HEK293 (cell line): Measurements from ENCODE around the gene THAP7.

Experiments
- BCL11B ChIP-seq: fragments of 450-650 bp; formaldehyde crosslinking; IDR thresholded peaks from 2 replicates; pipeline ENCODE4 v1.5.1; 2016; ENCODE audit warnings: low read depth, missing biosample characterization, missing genetic modification characterization
- FEZF1 ChIP-seq: fragments of 450-650 bp; formaldehyde crosslinking; IDR thresholded peaks from 2 replicates; pipeline ENCODE4 v1.5.1; 2016; ENCODE audit warnings: missing biosample characterization, missing genetic modification characterization
- GLIS2 ChIP-seq: fragments of 450-650 bp; formaldehyde crosslinking; IDR thresholded peaks from 2 replicates; pipeline ENCODE4 v1.5.1; 2016; ENCODE audit warnings: missing biosample characterization, missing genetic modification characterization
- HOXD13 ChIP-seq: sonication (generic); formaldehyde crosslinking; IDR thresholded peaks from 2 replicates; pipeline ENCODE4 v1.8.0; 2022; ENCODE audit warnings: missing genetic modification reagents, borderline replicate concordance
- KLF7 ChIP-seq: fragments of 450-650 bp; formaldehyde crosslinking; IDR thresholded peaks from 2 replicates; pipeline ENCODE4 v1.5.1; 2016; ENCODE audit warnings: missing biosample characterization, missing genetic modification characterization, borderline replicate concordance
- MZF1 ChIP-seq: fragments of 450-650 bp; formaldehyde crosslinking; IDR thresholded peaks from 2 replicates; pipeline ENCODE4 v1.5.1; 2017; ENCODE audit warnings: missing biosample characterization, missing genetic modification characterization, borderline replicate concordance
- SP2 ChIP-seq: fragments of 450-650 bp; formaldehyde crosslinking; IDR thresholded peaks from 2 replicates; pipeline ENCODE4 v1.5.1; 2016; ENCODE audit warnings: missing biosample characterization, missing genetic modification characterization
- TRIM28 ChIP-seq: IDR thresholded peaks from 2 replicates; pipeline ENCODE4 v1.6.1; 2011; ENCODE audit warnings: low read length, control low read depth, borderline replicate concordance
- ZNF169 ChIP-seq: fragments of 450-650 bp; formaldehyde crosslinking; IDR thresholded peaks from 2 replicates; pipeline ENCODE4 v1.5.1; 2016; ENCODE audit warnings: missing biosample characterization, missing genetic modification characterization
- ZNF175 ChIP-seq: fragments of 450-650 bp; formaldehyde crosslinking; IDR thresholded peaks from 2 replicates; pipeline ENCODE4 v1.5.1; 2016; ENCODE audit warnings: missing biosample characterization, missing genetic modification characterization
- ZNF426 ChIP-seq: fragments of 450-650 bp; formaldehyde crosslinking; IDR thresholded peaks from 2 replicates; pipeline ENCODE4 v1.5.1; 2017; ENCODE audit warnings: missing biosample characterization, missing genetic modification characterization, mild to moderate bottlenecking, inconsistent platforms, moderate library complexity
- ZNF473 ChIP-seq: fragments of 450-650 bp; formaldehyde crosslinking; IDR thresholded peaks from 2 replicates; pipeline ENCODE4 v1.5.1; 2017; ENCODE audit warnings: missing biosample characterization, missing genetic modification characterization
- ZNF521 ChIP-seq: fragments of 450-650 bp; formaldehyde crosslinking; IDR thresholded peaks from 2 replicates; pipeline ENCODE4 v1.5.1; 2017; ENCODE audit warnings: missing biosample characterization, mild to moderate bottlenecking, missing genetic modification characterization
- ZNF560 ChIP-seq: fragments of 450-650 bp; formaldehyde crosslinking; IDR thresholded peaks from 2 replicates; pipeline ENCODE4 v1.5.1; 2017; ENCODE audit warnings: missing biosample characterization, missing genetic modification characterization, borderline replicate concordance
- ZNF596 ChIP-seq: fragments of 450-650 bp; IDR thresholded peaks from 2 replicates; pipeline ENCODE4 v1.5.0; 2018; ENCODE audit warnings: missing biosample characterization, mild to moderate bottlenecking, missing genetic modification characterization, moderate library complexity
- ZNF768 ChIP-seq: fragments of 450-650 bp; formaldehyde crosslinking; IDR thresholded peaks from 2 replicates; pipeline ENCODE4 v1.5.1; 2018; ENCODE audit warnings: missing biosample characterization, mild to moderate bottlenecking, missing genetic modification characterization
- ZNF791 ChIP-seq: fragments of 450-650 bp; formaldehyde crosslinking; IDR thresholded peaks from 2 replicates; pipeline ENCODE4 v1.5.1; 2016; ENCODE audit warnings: missing biosample characterization, missing genetic modification characterization
- ZNF792 ChIP-seq: fragments of 450-650 bp; formaldehyde crosslinking; IDR thresholded peaks from 2 replicates; pipeline ENCODE4 v1.5.1; 2016; ENCODE audit warnings: missing biosample characterization, missing genetic modification characterization
- TF ChIP-seq, protein P1 (sequence below): fragments of 450-650 bp; IDR thresholded peaks from 2 replicates; pipeline ENCODE4 v1.5.1; 2018; ENCODE audit warnings: missing biosample characterization, mild to moderate bottlenecking, missing genetic modification characterization
- TF ChIP-seq, protein P2 (sequence below): fragments of 450-650 bp; formaldehyde crosslinking; IDR thresholded peaks from 2 replicates; pipeline ENCODE4 v1.5.1; 2016; ENCODE audit warnings: missing biosample characterization, missing genetic modification characterization, borderline replicate concordance
- TF ChIP-seq, protein P3 (sequence below): fragments of 450-650 bp; formaldehyde crosslinking; IDR thresholded peaks from 2 replicates; pipeline ENCODE4 v1.5.1; 2017; ENCODE audit warnings: missing biosample characterization, missing genetic modification characterization
- TF ChIP-seq, protein P4 (sequence below): fragments of 450-650 bp; formaldehyde crosslinking; IDR thresholded peaks from 2 replicates; pipeline ENCODE4 v1.5.1; 2016; ENCODE audit warnings: missing biosample characterization, missing genetic modification characterization
- TF ChIP-seq, protein P5 (sequence below): fragments of 450-650 bp; formaldehyde crosslinking; IDR thresholded peaks from 2 replicates; pipeline ENCODE4 v1.5.1; 2016; ENCODE audit warnings: missing biosample characterization, missing genetic modification characterization
- TF ChIP-seq, protein P6 (sequence below): fragments of 450-650 bp; formaldehyde crosslinking; IDR thresholded peaks from 2 replicates; pipeline ENCODE4 v1.5.1; 2016; ENCODE audit warnings: missing biosample characterization, missing genetic modification characterization
- TF ChIP-seq, protein P7 (sequence below): IDR thresholded peaks from 2 replicates; pipeline ENCODE4 v1.6.1; 2011; ENCODE audit warnings: mild to moderate bottlenecking, low read depth, low read length, borderline replicate concordance

The THAP7 gene

DNA sequence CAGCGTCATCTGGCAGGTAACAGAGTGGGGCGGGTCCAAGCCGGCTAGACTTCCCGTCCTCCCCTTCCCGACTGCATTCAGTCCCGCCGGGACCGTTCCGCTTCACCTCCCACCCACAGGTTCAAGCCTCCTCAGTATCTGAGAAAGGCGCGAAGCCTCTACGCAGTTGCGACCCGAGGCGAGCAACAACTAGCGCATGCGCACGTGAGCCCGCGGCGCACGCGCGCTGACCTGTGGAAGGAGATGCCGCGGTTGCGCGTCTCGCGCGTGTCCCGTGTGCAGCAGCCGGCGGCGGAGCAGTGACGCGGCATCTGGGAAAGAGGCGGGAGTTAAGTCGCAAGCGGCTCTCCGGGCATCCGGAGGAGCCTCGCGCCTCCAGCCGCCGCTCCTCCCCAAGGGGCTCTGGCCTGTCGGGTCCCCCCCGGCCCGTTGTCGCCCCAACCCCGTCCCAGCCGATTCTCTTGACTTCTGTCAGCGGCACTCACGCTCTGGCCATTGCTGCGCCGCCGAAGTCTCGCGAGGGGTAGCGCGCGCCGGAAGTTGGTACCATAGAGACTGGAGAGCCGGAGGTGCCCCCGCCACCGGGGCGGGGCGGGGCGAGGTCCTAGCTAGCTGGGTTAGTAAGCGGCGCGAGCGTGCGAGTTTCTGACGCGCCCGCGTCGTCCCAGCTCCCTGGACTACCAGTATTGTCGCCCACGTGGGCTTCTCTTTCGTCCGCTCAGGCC, at the start of gene THAP7 (continued):
- no peak for TF ChIP-seq ZNF560 (tag by site-specific recombination)
- no peak for TF ChIP-seq TRIM28
- TF ChIP-seq, protein P1, sequence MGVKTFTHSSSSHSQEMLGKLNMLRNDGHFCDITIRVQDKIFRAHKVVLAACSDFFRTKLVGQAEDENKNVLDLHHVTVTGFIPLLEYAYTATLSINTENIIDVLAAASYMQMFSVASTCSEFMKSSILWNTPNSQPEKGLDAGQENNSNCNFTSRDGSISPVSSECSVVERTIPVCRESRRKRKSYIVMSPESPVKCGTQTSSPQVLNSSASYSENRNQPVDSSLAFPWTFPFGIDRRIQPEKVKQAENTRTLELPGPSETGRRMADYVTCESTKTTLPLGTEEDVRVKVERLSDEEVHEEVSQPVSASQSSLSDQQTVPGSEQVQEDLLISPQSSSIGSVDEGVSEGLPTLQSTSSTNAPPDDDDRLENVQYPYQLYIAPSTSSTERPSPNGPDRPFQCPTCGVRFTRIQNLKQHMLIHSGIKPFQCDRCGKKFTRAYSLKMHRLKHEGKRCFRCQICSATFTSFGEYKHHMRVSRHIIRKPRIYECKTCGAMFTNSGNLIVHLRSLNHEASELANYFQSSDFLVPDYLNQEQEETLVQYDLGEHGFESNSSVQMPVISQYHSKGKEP (tag by site-specific recombination): no peak
- TF ChIP-seq ZNF175 (tag by site-specific recombination): no peak
- TF ChIP-seq ZNF792 (tag by site-specific recombination): peak; percentile 2; the same call in 1 of the 2 replicates
- TF ChIP-seq GLIS2 (tag by site-specific recombination): no peak; the same call in 1 of the 2 replicates
- no peak for TF ChIP-seq HOXD13
- TF ChIP-seq ZNF768 (tag by site-specific recombination): no peak
- TF ChIP-seq KLF7 (tag by site-specific recombination): peak; percentile 80; the same call in 1 of the 2 replicates
- TF ChIP-seq, protein P2, sequence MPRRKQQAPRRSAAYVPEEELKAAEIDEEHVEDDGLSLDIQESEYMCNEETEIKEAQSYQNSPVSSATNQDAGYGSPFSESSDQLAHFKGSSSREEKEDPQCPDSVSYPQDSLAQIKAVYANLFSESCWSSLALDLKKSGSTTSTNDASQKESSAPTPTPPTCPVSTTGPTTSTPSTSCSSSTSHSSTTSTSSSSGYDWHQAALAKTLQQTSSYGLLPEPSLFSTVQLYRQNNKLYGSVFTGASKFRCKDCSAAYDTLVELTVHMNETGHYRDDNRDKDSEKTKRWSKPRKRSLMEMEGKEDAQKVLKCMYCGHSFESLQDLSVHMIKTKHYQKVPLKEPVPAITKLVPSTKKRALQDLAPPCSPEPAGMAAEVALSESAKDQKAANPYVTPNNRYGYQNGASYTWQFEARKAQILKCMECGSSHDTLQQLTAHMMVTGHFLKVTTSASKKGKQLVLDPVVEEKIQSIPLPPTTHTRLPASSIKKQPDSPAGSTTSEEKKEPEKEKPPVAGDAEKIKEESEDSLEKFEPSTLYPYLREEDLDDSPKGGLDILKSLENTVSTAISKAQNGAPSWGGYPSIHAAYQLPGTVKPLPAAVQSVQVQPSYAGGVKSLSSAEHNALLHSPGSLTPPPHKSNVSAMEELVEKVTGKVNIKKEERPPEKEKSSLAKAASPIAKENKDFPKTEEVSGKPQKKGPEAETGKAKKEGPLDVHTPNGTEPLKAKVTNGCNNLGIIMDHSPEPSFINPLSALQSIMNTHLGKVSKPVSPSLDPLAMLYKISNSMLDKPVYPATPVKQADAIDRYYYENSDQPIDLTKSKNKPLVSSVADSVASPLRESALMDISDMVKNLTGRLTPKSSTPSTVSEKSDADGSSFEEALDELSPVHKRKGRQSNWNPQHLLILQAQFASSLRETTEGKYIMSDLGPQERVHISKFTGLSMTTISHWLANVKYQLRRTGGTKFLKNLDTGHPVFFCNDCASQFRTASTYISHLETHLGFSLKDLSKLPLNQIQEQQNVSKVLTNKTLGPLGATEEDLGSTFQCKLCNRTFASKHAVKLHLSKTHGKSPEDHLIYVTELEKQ: no peak; the same call in 1 of the 2 replicates
- TF ChIP-seq, protein P3, sequence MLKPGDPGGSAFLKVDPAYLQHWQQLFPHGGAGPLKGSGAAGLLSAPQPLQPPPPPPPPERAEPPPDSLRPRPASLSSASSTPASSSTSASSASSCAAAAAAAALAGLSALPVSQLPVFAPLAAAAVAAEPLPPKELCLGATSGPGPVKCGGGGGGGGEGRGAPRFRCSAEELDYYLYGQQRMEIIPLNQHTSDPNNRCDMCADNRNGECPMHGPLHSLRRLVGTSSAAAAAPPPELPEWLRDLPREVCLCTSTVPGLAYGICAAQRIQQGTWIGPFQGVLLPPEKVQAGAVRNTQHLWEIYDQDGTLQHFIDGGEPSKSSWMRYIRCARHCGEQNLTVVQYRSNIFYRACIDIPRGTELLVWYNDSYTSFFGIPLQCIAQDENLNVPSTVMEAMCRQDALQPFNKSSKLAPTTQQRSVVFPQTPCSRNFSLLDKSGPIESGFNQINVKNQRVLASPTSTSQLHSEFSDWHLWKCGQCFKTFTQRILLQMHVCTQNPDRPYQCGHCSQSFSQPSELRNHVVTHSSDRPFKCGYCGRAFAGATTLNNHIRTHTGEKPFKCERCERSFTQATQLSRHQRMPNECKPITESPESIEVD: no peak
- no peak for TF ChIP-seq ZNF426 (tag by site-specific recombination)
- TF ChIP-seq ZNF521 (tag by site-specific recombination): no peak
- no peak for TF ChIP-seq ZNF473 (tag by site-specific recombination)
- TF ChIP-seq ZNF791 (tag by site-specific recombination): no peak
- TF ChIP-seq, protein P4, sequence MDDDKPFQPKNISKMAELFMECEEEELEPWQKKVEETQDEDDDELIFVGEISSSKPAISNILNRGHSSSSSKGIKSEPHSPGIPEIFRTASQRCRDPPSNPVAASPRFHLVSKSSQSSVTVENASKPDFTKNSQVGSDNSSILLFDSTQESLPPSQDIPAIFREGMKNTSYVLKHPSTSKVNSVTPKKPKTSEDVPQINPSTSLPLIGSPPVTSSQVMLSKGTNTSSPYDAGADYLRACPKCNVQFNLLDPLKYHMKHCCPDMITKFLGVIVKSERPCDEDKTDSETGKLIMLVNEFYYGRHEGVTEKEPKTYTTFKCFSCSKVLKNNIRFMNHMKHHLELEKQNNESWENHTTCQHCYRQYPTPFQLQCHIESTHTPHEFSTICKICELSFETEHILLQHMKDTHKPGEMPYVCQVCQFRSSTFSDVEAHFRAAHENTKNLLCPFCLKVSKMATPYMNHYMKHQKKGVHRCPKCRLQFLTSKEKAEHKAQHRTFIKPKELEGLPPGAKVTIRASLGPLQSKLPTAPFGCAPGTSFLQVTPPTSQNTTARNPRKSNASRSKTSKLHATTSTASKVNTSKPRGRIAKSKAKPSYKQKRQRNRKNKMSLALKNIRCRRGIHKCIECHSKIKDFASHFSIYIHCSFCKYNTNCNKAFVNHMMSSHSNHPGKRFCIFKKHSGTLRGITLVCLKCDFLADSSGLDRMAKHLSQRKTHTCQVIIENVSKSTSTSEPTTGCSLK (tag by site-specific recombination): no peak
- TF ChIP-seq, protein P5, sequence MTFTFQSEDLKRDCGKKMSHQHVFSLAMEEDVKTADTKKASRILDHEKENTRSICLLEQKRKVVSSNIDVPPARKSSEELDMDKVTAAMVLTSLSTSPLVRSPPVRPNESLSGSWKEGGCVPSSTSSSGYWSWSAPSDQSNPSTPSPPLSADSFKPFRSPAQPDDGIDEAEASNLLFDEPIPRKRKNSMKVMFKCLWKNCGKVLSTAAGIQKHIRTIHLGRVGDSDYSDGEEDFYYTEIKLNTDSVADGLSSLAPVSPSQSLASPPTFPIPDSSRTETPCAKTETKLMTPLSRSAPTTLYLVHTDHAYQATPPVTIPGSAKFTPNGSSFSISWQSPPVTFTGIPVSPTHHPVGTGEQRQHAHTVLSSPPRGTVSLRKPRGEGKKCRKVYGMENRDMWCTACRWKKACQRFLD (tag by site-specific recombination): no peak
- no peak for TF ChIP-seq BCL11B (tag by site-specific recombination)
- no peak for TF ChIP-seq ZNF596 (tag by site-specific recombination)
- TF ChIP-seq MZF1: no peak
- TF ChIP-seq ZNF169 (tag by site-specific recombination): no peak
- TF ChIP-seq, protein P6, sequence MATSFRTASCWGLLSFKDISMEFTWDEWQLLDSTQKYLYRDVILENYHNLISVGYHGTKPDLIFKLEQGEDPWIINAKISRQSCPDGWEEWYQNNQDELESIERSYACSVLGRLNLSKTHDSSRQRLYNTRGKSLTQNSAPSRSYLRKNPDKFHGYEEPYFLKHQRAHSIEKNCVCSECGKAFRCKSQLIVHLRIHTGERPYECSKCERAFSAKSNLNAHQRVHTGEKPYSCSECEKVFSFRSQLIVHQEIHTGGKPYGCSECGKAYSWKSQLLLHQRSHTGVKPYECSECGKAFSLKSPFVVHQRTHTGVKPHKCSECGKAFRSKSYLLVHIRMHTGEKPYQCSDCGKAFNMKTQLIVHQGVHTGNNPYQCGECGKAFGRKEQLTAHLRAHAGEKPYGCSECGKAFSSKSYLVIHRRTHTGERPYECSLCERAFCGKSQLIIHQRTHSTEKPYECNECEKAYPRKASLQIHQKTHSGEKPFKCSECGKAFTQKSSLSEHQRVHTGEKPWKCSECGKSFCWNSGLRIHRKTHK (tag by site-specific recombination): no peak
- TF ChIP-seq SP2 (tag by site-specific recombination): peak; percentile 78
- TF ChIP-seq, protein P7, sequence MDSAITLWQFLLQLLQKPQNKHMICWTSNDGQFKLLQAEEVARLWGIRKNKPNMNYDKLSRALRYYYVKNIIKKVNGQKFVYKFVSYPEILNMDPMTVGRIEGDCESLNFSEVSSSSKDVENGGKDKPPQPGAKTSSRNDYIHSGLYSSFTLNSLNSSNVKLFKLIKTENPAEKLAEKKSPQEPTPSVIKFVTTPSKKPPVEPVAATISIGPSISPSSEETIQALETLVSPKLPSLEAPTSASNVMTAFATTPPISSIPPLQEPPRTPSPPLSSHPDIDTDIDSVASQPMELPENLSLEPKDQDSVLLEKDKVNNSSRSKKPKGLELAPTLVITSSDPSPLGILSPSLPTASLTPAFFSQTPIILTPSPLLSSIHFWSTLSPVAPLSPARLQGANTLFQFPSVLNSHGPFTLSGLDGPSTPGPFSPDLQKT: no peak; the same call in 1 of the 2 replicates
- TF ChIP-seq FEZF1 (tag by site-specific recombination): peak; percentile 76
